Renal pelvis (tissue), 4 donors: Measurements from ENCODE around the gene OSBPL9. TPM values are rescaled to one million over a fixed set of nuclear protein-coding genes. Genes with fewer than 3 reads are reported as not detected.

Source experiments
- DNase-seq: peaks from one replicate; pipeline ENCODE4 v3.0.0-alpha.2; 2013
- polyA plus RNA-seq, 3 donors: library from polyadenylated mRNA; unstranded; fragments of 120-200 nt; gene quantifications; one replicate each; pipeline ENCODE4 v1.2.1, GENCODE V29; 2013; ENCODE audit not compliant: insufficient read length in 3 of 3

Gene OSBPL9
- polyA plus RNA-seq, 3 donors: 122 to 151 (median 125) TPM

GRCh38 chr1:51734896-51735745, 118.2 kb downstream of the OSBPL9 start:
- no peak for DNase-seq

GRCh38 chr1:51735746-51736254, 118.9 kb downstream of the OSBPL9 start:
- no peak for DNase-seq

GRCh38 chr1:51736702-51737101, 119.8 kb downstream of the OSBPL9 start:
- peak; percentile 39 for DNase-seq

- no peak for DNase-seq
Measured at GRCh38 chr1:51738681-51739080, 121.8 kb downstream of the OSBPL9 start.

GRCh38 chr1:51740652-51741051, 123.8 kb downstream of the OSBPL9 start:
- DNase-seq: peak; percentile 63

- no peak for DNase-seq
Measured at GRCh38 chr1:51741121-51741681, 124.3 kb downstream of the OSBPL9 start.

- DNase-seq: no peak
Measured at GRCh38 chr1:51744506-51745303, 127.8 kb downstream of the OSBPL9 start.

GRCh38 chr1:51745304-51745570, 128.3 kb downstream of the OSBPL9 start:
- DNase-seq: no peak

- DNase-seq: no peak
Measured at GRCh38 chr1:51749151-51749550, 132.3 kb downstream of the OSBPL9 start.

GRCh38 chr1:51750218-51750617, 133.3 kb downstream of the OSBPL9 start:
- no peak for DNase-seq

- DNase-seq: no peak
Measured at GRCh38 chr1:51750729-51751128, 133.8 kb downstream of the OSBPL9 start.

- no peak for DNase-seq
Measured at GRCh38 chr1:51752073-51752948, 135.4 kb downstream of the OSBPL9 start.

- DNase-seq: no peak
Measured at GRCh38 chr1:51753969-51754368, 137.1 kb downstream of the OSBPL9 start.

GRCh38 chr1:51754666-51755065, 137.8 kb downstream of the OSBPL9 start:
- DNase-seq: no peak

GRCh38 chr1:51755437-51755836, 138.5 kb downstream of the OSBPL9 start:
- no peak for DNase-seq

- DNase-seq: no peak
Measured at GRCh38 chr1:51756290-51756689, 139.4 kb downstream of the OSBPL9 start.

GRCh38 chr1:51758310-51758709, 141.4 kb downstream of the OSBPL9 start:
- DNase-seq: no peak

- no peak for DNase-seq
Measured at GRCh38 chr1:51760872-51761271, 144.0 kb downstream of the OSBPL9 start.

- DNase-seq: no peak
Measured at GRCh38 chr1:51761351-51761750, 144.5 kb downstream of the OSBPL9 start.

GRCh38 chr1:51768971-51769588, 152.2 kb downstream of the OSBPL9 start:
- peak; percentile 48 for DNase-seq

GRCh38 chr1:51776408-51776807, 159.5 kb downstream of the OSBPL9 start:
- no peak for DNase-seq
